H1 (cell line): Measurements from ENCODE around the gene TARDBP. TPM values are rescaled to one million over a fixed set of nuclear protein-coding genes. Genes with fewer than 3 reads are reported as not detected.

Experiments
- CTCF ChIA-PET: fragments of 300-600 bp; sonication (Branson Sonifier 250); formaldehyde crosslinking; loops from one replicate; lab custom pipeline; 2021; ENCODE audit not compliant: partially characterized antibody; lab: Charles Lee
- POLR2A ChIA-PET: fragments of 300-600 bp; sonication (Branson Sonifier 250); formaldehyde crosslinking; loops from one replicate; lab custom pipeline; 2021; ENCODE audit warnings: inconsistent platforms; ENCODE audit not compliant: partially characterized antibody; lab: Charles Lee
- DNase-seq, 2 experiments: peaks; one replicate each; pipeline versions ENCODE4 v3.0.0 to v3.0.0-alpha.2; 2010 to 2022; ENCODE audit warnings: low spot score in 2 of 2, low read depth in 1 of 2, mixed read lengths in 1 of 2
- FAIRE-seq: peaks from 2 replicates; lab custom pipeline; 2011; peaks lifted over from hg19 to GRCh38; lab: Jason Lieb, UNC
- H2AFZ ChIP-seq: 2 replicates; pipeline ENCODE4 v1.8.1; 2012; ENCODE audit warnings: low read length, inconsistent platforms
- H2AK5ac ChIP-seq: 2 replicates; pipeline ENCODE4 v1.6.1; 2013; ENCODE audit warnings: low read depth, low read length
- H2BK120ac ChIP-seq: replicated peaks from 2 replicates; pipeline ENCODE3; 2013; ENCODE audit warnings: low read depth, low read length, inconsistent platforms
- H2BK12ac ChIP-seq: 2 replicates; pipeline ENCODE4 v1.6.1; 2013; ENCODE audit warnings: low read depth, low read length
- H2BK15ac ChIP-seq: 2 replicates; pipeline ENCODE4 v1.6.1; 2013; ENCODE audit warnings: low read length
- H2BK20ac ChIP-seq: 2 replicates; pipeline ENCODE4 v1.6.1; 2013; ENCODE audit warnings: low read length
- H2BK5ac ChIP-seq: 2 replicates; pipeline ENCODE4 v1.6.1; 2013; ENCODE audit warnings: low read depth, low read length
- H3K14ac ChIP-seq: 2 replicates; pipeline ENCODE4 v1.6.1; 2013; ENCODE audit warnings: inconsistent platforms; ENCODE audit not compliant: insufficient read length
- H3K18ac ChIP-seq: 2 replicates; pipeline ENCODE4 v1.6.1; 2013; ENCODE audit warnings: low read length; ENCODE audit errors: extremely low read depth
- H3K23ac ChIP-seq: 2 replicates; pipeline ENCODE4 v1.6.1; 2013; ENCODE audit warnings: inconsistent platforms; ENCODE audit not compliant: insufficient read length
- H3K23me2 ChIP-seq: 2 replicates; pipeline ENCODE4 v1.6.1; 2013; ENCODE audit warnings: low read depth, low read length
- H3K27ac ChIP-seq: 2 replicates; pipeline ENCODE4 v1.6.1; 2011; ENCODE audit warnings: low read depth, low read length, inconsistent platforms
- H3K27me3 ChIP-seq, 4 experiments: replicated peaks in 1 of 4; 1 replicate in 1 of 4; 2 replicates in 3 of 4; pipeline versions ENCODE4 v1.6.1 to v1.8.1; 2011 to 2013; ENCODE audit warnings: low read length in 3 of 4, mild to moderate bottlenecking in 3 of 4, inconsistent platforms in 2 of 4, mixed read lengths in 2 of 4, moderate library complexity in 1 of 4; ENCODE audit not compliant: control insufficient read depth in 3 of 4, insufficient read depth in 3 of 4; ENCODE audit errors: extremely low read depth in 1 of 4
- H3K36me3 ChIP-seq, 4 experiments: 2 replicates each; pipeline versions ENCODE4 v1.6.1 to v1.8.1; 2011 to 2013; ENCODE audit warnings: mild to moderate bottlenecking in 4 of 4, low read length in 3 of 4, moderate library complexity in 2 of 4, control low read depth in 1 of 4, inconsistent platforms in 1 of 4; ENCODE audit not compliant: insufficient read depth in 4 of 4, control insufficient read depth in 2 of 4
- H3K4ac ChIP-seq: replicated peaks from 2 replicates; pipeline ENCODE3; 2013; ENCODE audit warnings: low read length, low read depth, mixed read lengths, inconsistent platforms; ENCODE audit not compliant: insufficient read length
- H3K4me1 ChIP-seq, 4 experiments: replicated peaks in 1 of 4; 1 replicate in 1 of 4; 2 replicates in 3 of 4; pipeline versions ENCODE4 v1.6.1 to v1.8.1; 2011 to 2013; ENCODE audit warnings: low read length in 3 of 4, inconsistent platforms in 2 of 4, mixed read lengths in 1 of 4; ENCODE audit not compliant: insufficient read depth in 4 of 4, control insufficient read depth in 3 of 4
- H3K4me2 ChIP-seq, 2 experiments: 2 replicates each; pipeline versions ENCODE4 v1.6.1 to v1.8.1; 2011 to 2013; ENCODE audit warnings: low read depth in 2 of 2, low read length in 2 of 2, control low read depth in 1 of 2, inconsistent platforms in 1 of 2, mild to moderate bottlenecking in 1 of 2; ENCODE audit not compliant: insufficient read depth in 1 of 2
- H3K4me3 ChIP-seq, 4 experiments: fragments of 200-600, 300-600 bp in 1 of 4; sonication (generic), shearing (Covaris generic), sonication (Bioruptor Twin) in 1 of 4; 2 replicates each; pipeline versions ENCODE4 v1.5.1 to v1.8.1; 2011 to 2016; ENCODE audit warnings: low read length in 4 of 4, low read depth in 3 of 4, control low read depth in 2 of 4, inconsistent platforms in 2 of 4, mild to moderate bottlenecking in 2 of 4, mixed read lengths in 1 of 4, moderate library complexity in 1 of 4; ENCODE audit not compliant: insufficient read depth in 2 of 4; ENCODE audit errors: extremely low read depth in 1 of 4
- H3K56ac ChIP-seq: replicated peaks from 2 replicates; pipeline ENCODE3; 2013; ENCODE audit warnings: low read depth, mild to moderate bottlenecking, mixed read lengths, low read length, inconsistent platforms; ENCODE audit not compliant: insufficient read length
- H3K79me1 ChIP-seq: 2 replicates; pipeline ENCODE4 v1.6.1; 2013; ENCODE audit warnings: low read depth, low read length, control low read depth
- H3K79me2 ChIP-seq, 2 experiments: 2 replicates each; pipeline versions ENCODE4 v1.6.1 to v1.8.1; 2012 to 2013; ENCODE audit warnings: low read length in 2 of 2, mild to moderate bottlenecking in 2 of 2, inconsistent platforms in 1 of 2; ENCODE audit not compliant: insufficient read depth in 2 of 2, control insufficient read depth in 1 of 2
- H3K9ac ChIP-seq, 4 experiments: replicated peaks in 1 of 4; 1 replicate in 1 of 4; 2 replicates in 3 of 4; pipeline versions ENCODE4 v1.6.1 to v1.8.1; 2011 to 2013; ENCODE audit warnings: low read depth in 3 of 4, low read length in 3 of 4, control low read depth in 2 of 4, mild to moderate bottlenecking in 2 of 4, moderate library complexity in 2 of 4, inconsistent platforms in 1 of 4; ENCODE audit errors: extremely low read depth in 1 of 4
- H3K9me3 ChIP-seq, 2 experiments: 2 replicates each; pipeline versions ENCODE4 v1.6.1 to v1.8.1; 2012 to 2013; ENCODE audit warnings: mild to moderate bottlenecking in 2 of 2, moderate library complexity in 2 of 2, control low read depth in 1 of 2, inconsistent platforms in 1 of 2, low read depth in 1 of 2, low read length in 1 of 2, mixed read lengths in 1 of 2; ENCODE audit not compliant: insufficient read depth in 2 of 2
- H4K20me1 ChIP-seq, 2 experiments: replicated peaks in 1 of 2; 2 replicates each; pipeline versions ENCODE3 to v1.8.1; 2011 to 2013; ENCODE audit warnings: inconsistent platforms in 2 of 2, low read length in 2 of 2, mild to moderate bottlenecking in 1 of 2; ENCODE audit not compliant: insufficient read depth in 2 of 2, control insufficient read depth in 1 of 2
- H4K5ac ChIP-seq: 2 replicates; pipeline ENCODE4 v1.6.1; 2013; ENCODE audit warnings: low read length, low read depth, mixed read lengths, inconsistent platforms; ENCODE audit not compliant: insufficient read length
- H4K8ac ChIP-seq: 2 replicates; pipeline ENCODE4 v1.8.0; 2013; ENCODE audit warnings: mild to moderate bottlenecking, moderate library complexity, low read length, inconsistent platforms; ENCODE audit not compliant: insufficient read depth; ENCODE audit errors: extremely low read depth
- H4K91ac ChIP-seq: replicated peaks from 2 replicates; pipeline ENCODE3; 2013; ENCODE audit warnings: low read length, mixed read lengths, inconsistent platforms; ENCODE audit not compliant: insufficient read length
- ASH2L ChIP-seq: fragments of 200-600, 300-600 bp; sonication (generic); IDR thresholded peaks from one replicate; pipeline ENCODE4 v1.7.1; 2017; ENCODE audit warnings: low read length
- CTBP2 ChIP-seq: IDR thresholded peaks from 2 replicates; pipeline ENCODE4 v1.7.0; 2011; ENCODE audit warnings: borderline replicate concordance, mild to moderate bottlenecking, moderate library complexity, mixed read lengths, low read length; ENCODE audit not compliant: insufficient read depth, insufficient read length
- EP300 ChIP-seq, 2 experiments: IDR thresholded peaks; 1 replicate in 1 of 2; 2 replicates in 1 of 2; pipeline ENCODE4 v1.6.1; 2011 to 2012; ENCODE audit warnings: low read depth in 2 of 2, low read length in 2 of 2, mild to moderate bottlenecking in 2 of 2, borderline replicate concordance in 1 of 2, inconsistent platforms in 1 of 2, moderate library complexity in 1 of 2
- EZH2 ChIP-seq: fragments of 200-600 bp; sonication (generic); IDR thresholded peaks from 2 replicates; pipeline ENCODE4 v1.7.1; 2012; ENCODE audit warnings: low read depth, mild to moderate bottlenecking, moderate library complexity, low read length, inconsistent platforms; ENCODE audit not compliant: severe bottlenecking
- KDM4A ChIP-seq: IDR thresholded peaks from one replicate; pipeline ENCODE4 v1.7.1; 2012; ENCODE audit warnings: low read depth, mild to moderate bottlenecking, moderate library complexity, low read length, inconsistent platforms; ENCODE audit not compliant: severe bottlenecking
- NANOG ChIP-seq: IDR thresholded peaks from 2 replicates; pipeline ENCODE4 v1.6.1; 2011; ENCODE audit warnings: low read length, low read depth, mild to moderate bottlenecking, inconsistent platforms; ENCODE audit not compliant: insufficient read depth, poor library complexity, severe bottlenecking
- POLR2A ChIP-seq, 2 experiments: IDR thresholded peaks; 1 replicate in 1 of 2; 2 replicates in 1 of 2; pipeline ENCODE4 v1.6.1; 2011; ENCODE audit warnings: low read depth in 2 of 2, low read length in 2 of 2, mild to moderate bottlenecking in 2 of 2; ENCODE audit errors: control extremely low read depth in 1 of 2
- SP1 ChIP-seq: IDR thresholded peaks from 2 replicates; pipeline ENCODE4 v1.6.1; 2011; ENCODE audit warnings: low read depth, low read length
- SRF ChIP-seq: IDR thresholded peaks from 2 replicates; pipeline ENCODE4 v1.6.1; 2011; ENCODE audit warnings: mild to moderate bottlenecking, low read depth, low read length, moderate library complexity
- TBP ChIP-seq: IDR thresholded peaks from 2 replicates; pipeline ENCODE4 v1.6.1; 2011; ENCODE audit warnings: low read depth, low read length, improper control_type of control experiment
- WGBS, 2 experiments: shearing (Covaris generic) in 1 of 2; methylation state at CpG; one replicate each; pipeline versions ENCODE4 v1.1.6 to v1.1.7; 2013 to 2015; ENCODE audit warnings: low lambda C conversion rate in 2 of 2, mixed read lengths in 2 of 2, inconsistent platforms in 1 of 2, low coverage in 1 of 2, missing lambda C conversion rate in 1 of 2; ENCODE audit not compliant: insufficient replicate concordance in 2 of 2, insufficient coverage in 1 of 2, insufficient read length in 1 of 2; ENCODE audit errors: extremely low coverage in 1 of 2, missing lambda C conversion rate in 1 of 2; 5-methylcytosine and 5-hydroxymethylcytosine counted together
- polyA plus RNA-seq, 7 experiments: library from polyadenylated mRNA; depleted of rRNA in 3 of 7; stranded (reverse) in 5 of 7; unstranded in 2 of 7; fragments of >200 nt in 5 of 7; fragments of 200-250 nt in 2 of 7; gene quantifications; 1 replicate in 5 of 7; 2 replicates in 1 of 7; 4 replicates in 1 of 7; pipeline versions ENCODE4 v1.2.1 to v1.2.3, GENCODE V29; 2011 to 2013; ENCODE audit warnings: missing spikeins in 2 of 7, mixed read lengths in 2 of 7
- total RNA-seq: library from RNA; stranded (reverse); fragmentation: NEBNext Ultra II Directional; extraction: Animal tissue kit (Norgen Biotek cat#: 25700); gene quantifications from 2 replicates; pipeline ENCODE4 v1.2.1, GENCODE V29; 2021

The TARDBP gene
- total and polyA plus RNA-seq, 2 of the 8 experiments (the other 6 are each of a cell fraction or from before 2014, with no cell fraction given) = 144 to 240 TPM

DNA sequence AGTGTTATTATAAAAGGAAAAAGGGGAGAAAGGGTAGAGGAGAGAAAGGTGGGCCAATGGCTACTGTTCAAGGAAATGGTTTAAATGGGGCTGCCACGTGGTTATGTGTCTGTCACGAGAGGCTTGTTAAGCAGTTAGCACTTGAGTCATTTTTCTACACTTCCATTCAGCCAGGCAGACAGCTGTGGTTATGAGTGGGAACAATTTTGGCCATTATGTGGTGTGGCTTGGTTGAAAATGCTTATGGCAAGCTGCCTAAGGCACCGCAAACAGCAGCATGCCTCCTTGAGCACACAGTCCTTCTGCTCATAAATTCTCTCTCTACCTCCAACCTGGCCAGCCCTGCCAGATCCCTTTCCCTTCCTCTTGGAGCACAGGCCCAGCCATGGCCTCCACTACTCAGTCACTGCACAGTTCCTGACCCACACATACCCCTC, 50.5 kb downstream of the TARDBP start:
- ChIA-PET CTCF (interaction anchor here (0.6 to 8.6 kb wide), 6 partner anchors 10 to 620 kb away, joined by 3 to 115 read pairs (median 4); no protein-coding TSS in a partner anchor), POLR2A (interaction anchor here (0.8 to 6.5 kb wide), 5 partner anchors 11 to 88 kb away, joined by 3 to 44 read pairs (median 7); no protein-coding TSS in a partner anchor)
- Histone ChIP-seq H4K91ac (no peak overlapping the region), H2BK5ac (0 out of 2 replicates have a peak overlapping the region, but pooled peaks have one; percentile 12), H3K9ac (no peak overlapping the region), H3K9me3 (no peaks in the 10 kb centered on the region), H2AFZ (no peak overlapping the region), H3K36me3 (peaks cover 9 to 30% (median 24%) of the 10 kb centered on the region in 4 experiments), H2BK20ac (no peak overlapping the region), H3K56ac (no peak overlapping the region), H3K79me2 (peaks cover 0 to 16% of the 10 kb centered on the region in 2 experiments; a peak in 2 of 4 replicates), H3K23me2 (peaks cover 14% of the 10 kb centered on the region), H2BK12ac (no peak overlapping the region), H3K79me1 (peaks cover 9% of the 10 kb centered on the region), H4K8ac (no peak overlapping the region), H3K14ac (no peak overlapping the region), H2BK15ac (no peak overlapping the region), H4K5ac (no peak overlapping the region), H2BK120ac (no peak overlapping the region), H3K18ac (no peak overlapping the region), H3K4ac (no peak overlapping the region), H2AK5ac (no peak overlapping the region), H3K23ac (no peak overlapping the region), H3K27me3 (no peaks in the 10 kb centered on the region; a peak in 1 of 7 replicates), H3K4me2 (no peak overlapping the region), H3K4me3 (no peak overlapping the region), H3K27ac (no peak overlapping the region), H3K4me1 (peaks cover 0 to 12% (median 3%) of the 10 kb centered on the region in 4 experiments; a peak in 4 of 7 replicates), H4K20me1 (peaks cover 0 to 5% of the 10 kb centered on the region in 2 experiments)
- FAIRE-seq (no peak), DNase-seq (no peak)
- WGBS, 2 experiments = 95% methylated on average over 3 of the region's 3 CpGs; no CpG with 5 or more reads in 1 of the 2 experiments
- TF ChIP-seq CTBP2 = no peak
- no peak for TF ChIP-seq POLR2A (IDR thresholded peaks at IDR 0.05; ENCODE audit: control extremely low read depth in 1 of 2, low read depth in 2 of 2, low read length in 2 of 2)
- TF ChIP-seq EZH2 = no peak
- no peak for TF ChIP-seq EP300 (IDR thresholded peaks at IDR 0.05; ENCODE audit: borderline replicate concordance in 1 of 2, low read depth in 2 of 2, low read length in 2 of 2)
- TF ChIP-seq TBP = no peak
- TF ChIP-seq NANOG = no peak
- TF ChIP-seq SRF = no peak
- no peak for TF ChIP-seq SP1
- no peak for TF ChIP-seq ASH2L
- no peak for TF ChIP-seq KDM4A
